ENCODE measurements around the gene GCC2.

Gene GCC2, protein sequence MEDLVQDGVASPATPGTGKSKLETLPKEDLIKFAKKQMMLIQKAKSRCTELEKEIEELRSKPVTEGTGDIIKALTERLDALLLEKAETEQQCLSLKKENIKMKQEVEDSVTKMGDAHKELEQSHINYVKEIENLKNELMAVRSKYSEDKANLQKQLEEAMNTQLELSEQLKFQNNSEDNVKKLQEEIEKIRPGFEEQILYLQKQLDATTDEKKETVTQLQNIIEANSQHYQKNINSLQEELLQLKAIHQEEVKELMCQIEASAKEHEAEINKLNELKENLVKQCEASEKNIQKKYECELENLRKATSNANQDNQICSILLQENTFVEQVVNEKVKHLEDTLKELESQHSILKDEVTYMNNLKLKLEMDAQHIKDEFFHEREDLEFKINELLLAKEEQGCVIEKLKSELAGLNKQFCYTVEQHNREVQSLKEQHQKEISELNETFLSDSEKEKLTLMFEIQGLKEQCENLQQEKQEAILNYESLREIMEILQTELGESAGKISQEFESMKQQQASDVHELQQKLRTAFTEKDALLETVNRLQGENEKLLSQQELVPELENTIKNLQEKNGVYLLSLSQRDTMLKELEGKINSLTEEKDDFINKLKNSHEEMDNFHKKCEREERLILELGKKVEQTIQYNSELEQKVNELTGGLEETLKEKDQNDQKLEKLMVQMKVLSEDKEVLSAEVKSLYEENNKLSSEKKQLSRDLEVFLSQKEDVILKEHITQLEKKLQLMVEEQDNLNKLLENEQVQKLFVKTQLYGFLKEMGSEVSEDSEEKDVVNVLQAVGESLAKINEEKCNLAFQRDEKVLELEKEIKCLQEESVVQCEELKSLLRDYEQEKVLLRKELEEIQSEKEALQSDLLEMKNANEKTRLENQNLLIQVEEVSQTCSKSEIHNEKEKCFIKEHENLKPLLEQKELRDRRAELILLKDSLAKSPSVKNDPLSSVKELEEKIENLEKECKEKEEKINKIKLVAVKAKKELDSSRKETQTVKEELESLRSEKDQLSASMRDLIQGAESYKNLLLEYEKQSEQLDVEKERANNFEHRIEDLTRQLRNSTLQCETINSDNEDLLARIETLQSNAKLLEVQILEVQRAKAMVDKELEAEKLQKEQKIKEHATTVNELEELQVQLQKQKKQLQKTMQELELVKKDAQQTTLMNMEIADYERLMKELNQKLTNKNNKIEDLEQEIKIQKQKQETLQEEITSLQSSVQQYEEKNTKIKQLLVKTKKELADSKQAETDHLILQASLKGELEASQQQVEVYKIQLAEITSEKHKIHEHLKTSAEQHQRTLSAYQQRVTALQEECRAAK (N-terminal part only)

DNA sequence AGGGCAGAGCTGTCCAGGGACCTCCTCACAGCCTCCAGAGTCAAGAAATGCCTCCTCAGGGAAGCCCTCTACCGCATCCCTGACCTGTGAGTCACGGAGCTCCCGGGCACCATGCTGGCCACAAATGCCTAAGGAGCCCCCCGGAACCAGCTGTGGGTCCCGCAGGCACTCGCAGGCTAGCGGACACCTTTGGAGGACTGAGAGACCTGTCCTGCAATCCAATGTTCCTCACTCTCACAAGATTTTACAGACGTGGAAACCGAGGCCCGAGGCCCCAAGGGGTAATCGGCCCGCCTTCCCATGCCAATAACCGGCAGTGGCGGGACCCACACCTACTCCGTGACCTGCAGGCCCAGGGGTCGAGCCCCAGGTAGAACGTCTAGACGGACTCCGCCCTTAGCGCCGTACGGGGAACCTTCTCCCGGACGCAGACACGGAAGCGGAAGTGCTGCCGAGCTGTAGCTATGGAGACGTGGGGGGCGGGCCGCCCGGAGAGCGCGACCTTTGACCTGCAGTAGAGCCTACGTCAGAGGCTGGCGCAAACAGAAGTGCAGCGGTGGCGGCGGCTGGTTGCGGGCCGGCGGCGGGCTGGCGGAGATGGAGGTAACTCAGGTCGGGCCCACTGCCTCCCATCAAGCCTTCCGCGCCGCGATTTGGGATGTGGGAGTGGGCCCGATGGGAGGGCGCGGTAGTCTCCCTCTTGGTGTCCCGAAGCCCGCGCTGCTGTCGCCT is at the start of gene GCC2:
GCC2 (plus strand) TSS at position 529 of the 732 bp plus-strand sequence; CDS start at position 598, 69 bp downstream.
- peak within 1 kb of the TSS; percentile 92 for H3K27ac ChIP-seq
- no peaks in the 10 kb centered on the region for H3K27me3 ChIP-seq
- H3K4me1 ChIP-seq (ENCODE audit: control insufficient read depth in 1 of 2, insufficient read depth in 1 of 2, low read depth in 1 of 2, low read length in 1 of 2) = peaks cover 17 to 19% of the 10 kb centered on the region in 2 experiments
- peaks cover 20% of the 10 kb centered on the region for H3K36me3 ChIP-seq
- TF ChIP-seq, protein P1, sequence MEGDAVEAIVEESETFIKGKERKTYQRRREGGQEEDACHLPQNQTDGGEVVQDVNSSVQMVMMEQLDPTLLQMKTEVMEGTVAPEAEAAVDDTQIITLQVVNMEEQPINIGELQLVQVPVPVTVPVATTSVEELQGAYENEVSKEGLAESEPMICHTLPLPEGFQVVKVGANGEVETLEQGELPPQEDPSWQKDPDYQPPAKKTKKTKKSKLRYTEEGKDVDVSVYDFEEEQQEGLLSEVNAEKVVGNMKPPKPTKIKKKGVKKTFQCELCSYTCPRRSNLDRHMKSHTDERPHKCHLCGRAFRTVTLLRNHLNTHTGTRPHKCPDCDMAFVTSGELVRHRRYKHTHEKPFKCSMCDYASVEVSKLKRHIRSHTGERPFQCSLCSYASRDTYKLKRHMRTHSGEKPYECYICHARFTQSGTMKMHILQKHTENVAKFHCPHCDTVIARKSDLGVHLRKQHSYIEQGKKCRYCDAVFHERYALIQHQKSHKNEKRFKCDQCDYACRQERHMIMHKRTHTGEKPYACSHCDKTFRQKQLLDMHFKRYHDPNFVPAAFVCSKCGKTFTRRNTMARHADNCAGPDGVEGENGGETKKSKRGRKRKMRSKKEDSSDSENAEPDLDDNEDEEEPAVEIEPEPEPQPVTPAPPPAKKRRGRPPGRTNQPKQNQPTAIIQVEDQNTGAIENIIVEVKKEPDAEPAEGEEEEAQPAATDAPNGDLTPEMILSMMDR (IDR thresholded peaks at IDR 0.05) = peak; percentile 52
- no peaks in the 10 kb centered on the region for H3K9me3 ChIP-seq
- H3K4me3 ChIP-seq (ENCODE audit: low read depth in 1 of 2, low read length in 1 of 2) = peak within 1 kb of the TSS; percentile 78 to 94

DNA sequence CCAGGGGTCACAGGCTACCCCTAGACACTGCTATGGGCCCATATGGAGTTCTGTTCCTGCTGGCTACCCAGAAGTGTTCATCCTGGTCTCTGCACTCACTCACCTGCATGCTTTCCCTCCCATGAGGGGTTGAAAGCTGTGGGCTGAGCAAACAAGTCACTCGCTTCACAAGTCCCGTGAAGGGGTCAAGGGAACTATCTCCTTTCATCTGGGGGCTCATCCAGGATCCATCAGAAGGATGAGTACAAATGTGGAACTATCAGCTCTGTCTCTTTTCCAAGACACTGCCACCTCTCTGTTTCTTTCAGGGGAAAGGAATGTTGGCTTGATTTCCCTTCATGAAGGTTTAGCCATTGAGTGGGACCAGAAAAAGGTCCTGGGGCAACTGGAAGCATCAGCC is 49.5 kb upstream of the GCC2 start:
- Histone ChIP-seq H3K27me3 (no peaks in the 10 kb centered on the region), H3K27ac (no peak overlapping the region), H3K36me3 (no peaks in the 10 kb centered on the region), H3K4me3 (ENCODE audit: low read depth in 1 of 2, low read length in 1 of 2) (no peak overlapping the region), H3K9me3 (peaks cover 21% of the 10 kb centered on the region), H3K4me1 (ENCODE audit: control insufficient read depth in 1 of 2, insufficient read depth in 1 of 2, low read depth in 1 of 2, low read length in 1 of 2) (no peaks in the 10 kb centered on the region)
- TF ChIP-seq, protein P1 (IDR thresholded peaks at IDR 0.05) = no peak

DNA sequence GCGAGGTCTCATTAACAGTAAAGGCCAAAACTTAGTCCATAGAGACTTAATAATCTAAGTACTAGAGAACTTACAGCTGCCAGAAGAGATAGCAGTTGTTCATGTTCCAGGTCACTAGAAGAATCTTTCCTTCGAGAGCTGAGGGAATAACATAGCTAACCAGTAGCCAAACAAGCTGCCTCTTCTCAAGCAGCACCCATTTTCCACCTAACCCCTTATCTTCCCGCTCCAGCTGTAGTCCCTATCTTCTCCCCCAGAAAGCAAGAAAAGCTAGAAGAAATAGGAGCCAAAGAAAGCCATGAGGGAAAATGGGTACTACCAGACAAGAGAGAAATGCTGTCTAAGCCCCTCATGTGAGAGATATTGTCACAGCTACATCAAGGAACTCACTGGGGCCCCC is 47.2 kb upstream of the GCC2 start:
- Histone ChIP-seq H3K4me3 (ENCODE audit: low read depth in 1 of 2, low read length in 1 of 2) (no peak overlapping the region), H3K36me3 (no peaks in the 10 kb centered on the region), H3K9me3 (peaks cover 26% of the 10 kb centered on the region), H3K27ac (no peak overlapping the region), H3K4me1 (ENCODE audit: control insufficient read depth in 1 of 2, insufficient read depth in 1 of 2, low read depth in 1 of 2, low read length in 1 of 2) (no peaks in the 10 kb centered on the region), H3K27me3 (no peaks in the 10 kb centered on the region)
- TF ChIP-seq, protein P1 (IDR thresholded peaks at IDR 0.05) = no peak

DNA sequence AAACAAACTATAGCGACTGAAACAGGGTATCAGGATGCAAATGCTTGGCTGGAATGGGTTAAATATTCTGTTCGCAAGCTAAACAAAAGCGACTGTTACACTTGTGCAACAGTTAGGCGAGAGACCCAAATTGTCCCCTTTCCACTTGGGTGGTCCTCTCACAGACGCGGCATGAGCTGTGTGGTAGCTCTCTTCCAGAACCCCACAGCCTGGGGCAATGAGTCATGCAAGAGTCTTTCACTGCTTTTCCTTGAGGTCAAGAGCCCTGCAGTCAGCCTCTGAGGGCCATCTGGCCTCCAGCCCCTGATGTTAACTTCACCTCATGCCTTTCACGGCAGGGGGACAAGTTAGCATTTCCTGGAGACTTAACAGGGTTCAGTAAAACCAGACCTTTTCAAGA is 45.5 kb upstream of the GCC2 start:
- Histone ChIP-seq H3K9me3 (peaks cover 21% of the 10 kb centered on the region), H3K36me3 (no peaks in the 10 kb centered on the region), H3K4me1 (ENCODE audit: control insufficient read depth in 1 of 2, insufficient read depth in 1 of 2, low read depth in 1 of 2, low read length in 1 of 2) (no peaks in the 10 kb centered on the region)

More for the DNA sequence above, 45.5 kb upstream of the GCC2 start:
- TF ChIP-seq, protein P1 (IDR thresholded peaks at IDR 0.05) = no peak
- no peak overlapping the region for H3K27ac ChIP-seq
- H3K27me3 ChIP-seq = no peaks in the 10 kb centered on the region
- no peak overlapping the region for H3K4me3 ChIP-seq (ENCODE audit: low read depth in 1 of 2, low read length in 1 of 2)

Data from neutrophil (primary cell).